Adrenal gland (tissue), 5 donors: ENCODE data around the gene CBX7.

Source experiments
- CTCF ChIP-seq, 6 experiments: fragments of 450-650 bp in 4 of 6; fragments of 200-600 bp in 2 of 6; sonication (generic) in 1 of 6; IDR thresholded peaks; 1 replicate in 5 of 6; 2 replicates in 1 of 6; pipeline versions ENCODE4 v1.5.1 to v1.8.0; 2016 to 2021; ENCODE audit warnings: antibody characterized with exemption in 6 of 6, mild to moderate bottlenecking in 2 of 6, moderate library complexity in 1 of 6
- POLR2A ChIP-seq, 2 donors: fragments of 450-650 bp; IDR thresholded peaks; one replicate each; pipeline ENCODE4 v1.6.1; 2017; ENCODE audit warnings: antibody characterized with exemption in 2 of 2, mild to moderate bottlenecking in 2 of 2, moderate library complexity in 1 of 2
- donor health status: DM: no; HTN: no; CAD: no.

- TF ChIP-seq CTCF (IDR thresholded peaks at IDR 0.05) (no peak), POLR2A (IDR thresholded peaks at IDR 0.05) (no peak)
Measured at GRCh38 chr22:39179841-39180335, 27.4 kb upstream of the CBX7 start.
